Endodermal cell (in vitro differentiated cells): ENCODE data around the gene MAB21L3. TPM values are rescaled to one million over a fixed set of nuclear protein-coding genes. Genes with fewer than 3 reads are reported as not detected.

Experiments used
- DNase-seq: peaks from one replicate; pipeline ENCODE4 v3.0.0-alpha.2; 2017
- H3K27ac ChIP-seq: 2 replicates; pipeline ENCODE4 v1.5.1; 2013; ENCODE audit warnings: mild to moderate bottlenecking, low read depth, low read length, moderate library complexity
- H3K27me3 ChIP-seq: 2 replicates; pipeline ENCODE4 v1.6.1; 2013; ENCODE audit warnings: mild to moderate bottlenecking, low read length, moderate library complexity; ENCODE audit not compliant: insufficient read depth, control insufficient read depth, poor library complexity, severe bottlenecking
- H3K36me3 ChIP-seq: 2 replicates; pipeline ENCODE4 v1.7.0; 2013; ENCODE audit warnings: mild to moderate bottlenecking, low read length, moderate library complexity; ENCODE audit not compliant: control insufficient read depth, insufficient read depth
- H3K4me1 ChIP-seq: one replicate; pipeline ENCODE4 v1.7.0; 2013; ENCODE audit warnings: low read length; ENCODE audit not compliant: control insufficient read depth, insufficient read depth
- H3K4me3 ChIP-seq: 2 replicates; pipeline ENCODE4 v1.5.1; 2013; ENCODE audit warnings: mild to moderate bottlenecking, low read length, moderate library complexity
- H3K9ac ChIP-seq: 2 replicates; pipeline ENCODE4 v1.6.1; 2013; ENCODE audit warnings: mild to moderate bottlenecking, low read length, moderate library complexity; ENCODE audit not compliant: poor library complexity, severe bottlenecking; ENCODE audit errors: extremely low read depth
- H3K9me3 ChIP-seq: 2 replicates; pipeline ENCODE4 v1.6.1; 2013; ENCODE audit warnings: mild to moderate bottlenecking, low read length, moderate library complexity; ENCODE audit not compliant: control insufficient read depth
- H3K27ac Mint-ChIP-seq: 2 replicates; pipeline ENCODE4 v1.8.0; 2020; ENCODE audit warnings: mixed read lengths
- H3K27me3 Mint-ChIP-seq: 2 replicates; pipeline ENCODE4 v1.8.0; 2021; ENCODE audit warnings: mild to moderate bottlenecking, mixed read lengths; ENCODE audit not compliant: insufficient read depth
- H3K36me3 Mint-ChIP-seq: 2 replicates; pipeline ENCODE4 v1.8.0; 2020; ENCODE audit warnings: low read depth, mixed read lengths
- H3K4me1 Mint-ChIP-seq: 2 replicates; pipeline ENCODE4 v1.8.0; 2020; ENCODE audit warnings: mixed read lengths
- H3K4me3 Mint-ChIP-seq: 2 replicates; pipeline ENCODE4 v1.8.0; 2020; ENCODE audit warnings: mild to moderate bottlenecking, moderate library complexity, mixed read lengths
- H3K9me3 Mint-ChIP-seq: 2 replicates; pipeline ENCODE4 v1.8.0; 2020; ENCODE audit warnings: mild to moderate bottlenecking, mixed read lengths
- CTCF ChIP-seq: fragments of 200-600 bp; sonication (generic); conservative IDR thresholded peaks from 2 replicates; pipeline ENCODE4 v1.5.0; 2021; ENCODE audit warnings: antibody characterized with exemption, mild to moderate bottlenecking
- WGBS, 2 experiments: methylation state at CpG; one replicate each; pipeline versions ENCODE4 v1.1.5 to v1.1.7; 2013; ENCODE audit warnings: missing lambda C conversion rate in 2 of 2, mixed read lengths in 1 of 2; ENCODE audit not compliant: insufficient coverage in 1 of 2, insufficient read length in 1 of 2; 5-methylcytosine and 5-hydroxymethylcytosine counted together
- total RNA-seq, 2 donors: library from RNA; stranded (reverse); fragmentation: NEBNext Ultra II Directional in 1 of 2; extraction: Animal tissue kit (Norgen Biotek cat#: 25700) in 1 of 2; gene quantifications; 2 replicates in 1 of 2; 3 replicates in 1 of 2; pipeline ENCODE4 v1.2.1, GENCODE V29; 2021

MAB21L3 gene
- total RNA-seq, 2 donors from 2014 or later: 0.09 TPM; not detected in 1

- Histone ChIP-seq H3K36me3 (no peaks in the 10 kb centered on the region), H3K9me3 (no peaks in the 10 kb centered on the region), H3K27ac (no peak overlapping the region), H3K9ac (no peak overlapping the region), H3K27me3 (no peaks in the 10 kb centered on the region), H3K4me3 (no peak overlapping the region), H3K4me1 (peaks cover 20% of the 10 kb centered on the region)
- no peak overlapping the region for H3K27ac Mint-ChIP-seq
- H3K4me3 Mint-ChIP-seq: no peak overlapping the region
- no peaks in the 10 kb centered on the region for H3K9me3 Mint-ChIP-seq
- H3K4me1 Mint-ChIP-seq: peaks cover 42% of the 10 kb centered on the region
- DNase-seq: no peak
- no peaks in the 10 kb centered on the region for H3K36me3 Mint-ChIP-seq
- H3K27me3 Mint-ChIP-seq: peaks cover 3% of the 10 kb centered on the region
- TF ChIP-seq CTCF: no peak
- 93 to 100% methylated on average over 2 to 7 of the region's 7 CpGs for WGBS, 2 experiments
Measured at GRCh38 chr1:116113615-116114014, 2.4 kb downstream of the MAB21L3 start.

- H3K9ac ChIP-seq: no peak overlapping the region
- H3K4me3 ChIP-seq: no peak overlapping the region
- peaks cover 11% of the 10 kb centered on the region for H3K4me1 ChIP-seq
- no peaks in the 10 kb centered on the region for H3K9me3 ChIP-seq
- no peaks in the 10 kb centered on the region for H3K36me3 ChIP-seq
- no peaks in the 10 kb centered on the region for H3K9me3 Mint-ChIP-seq
- no peak for TF ChIP-seq CTCF
- H3K27ac ChIP-seq: no peak overlapping the region
- H3K27ac Mint-ChIP-seq: no peak overlapping the region
- WGBS, 2 experiments: 92 to 100% methylated on average over 2 to 4 of the region's 4 CpGs
- H3K27me3 Mint-ChIP-seq: peaks cover 5% of the 10 kb centered on the region
- H3K4me1 Mint-ChIP-seq: peaks cover 33% of the 10 kb centered on the region
- H3K36me3 Mint-ChIP-seq: no peaks in the 10 kb centered on the region
- no peaks in the 10 kb centered on the region for H3K27me3 ChIP-seq
- no peak overlapping the region for H3K4me3 Mint-ChIP-seq
- no peak for DNase-seq
Measured at GRCh38 chr1:116115476-116116439, 4.6 kb downstream of the MAB21L3 start.

- no peaks in the 10 kb centered on the region for H3K9me3 Mint-ChIP-seq
- no peaks in the 10 kb centered on the region for H3K9me3 ChIP-seq
- DNase-seq: no peak
- H3K27ac Mint-ChIP-seq: no peak overlapping the region
- no peak overlapping the region for H3K4me3 ChIP-seq
- H3K27ac ChIP-seq: no peak overlapping the region
- no peak overlapping the region for H3K4me3 Mint-ChIP-seq
- peaks cover 18% of the 10 kb centered on the region for H3K4me1 Mint-ChIP-seq
- H3K36me3 ChIP-seq: no peaks in the 10 kb centered on the region
- TF ChIP-seq CTCF: no peak
- peaks cover 8% of the 10 kb centered on the region for H3K4me1 ChIP-seq
- H3K27me3 ChIP-seq: no peaks in the 10 kb centered on the region
- peaks cover 5% of the 10 kb centered on the region for H3K27me3 Mint-ChIP-seq
- H3K9ac ChIP-seq: no peak overlapping the region
- WGBS, 2 experiments: 89 to 90% methylated on average over 3 of the region's 3 CpGs
- no peaks in the 10 kb centered on the region for H3K36me3 Mint-ChIP-seq
Measured at GRCh38 chr1:116118471-116118870, 7.3 kb downstream of the MAB21L3 start.
